ENCODE results near the gene PLCB1. TPM values are rescaled to one million over a fixed set of nuclear protein-coding genes. Genes with fewer than 3 reads are reported as not detected.

Gene PLCB1
- total RNA-seq, 1 donor, result 46.5 TPM

- DNase-seq (ENCODE audit: low read depth), result no peak
- no peak for TF ChIP-seq CTCF (IDR thresholded peaks at IDR 0.05; ENCODE audit: insufficient read depth, low read length)
- H3K4me3 ChIP-seq (ENCODE audit: low read depth, low read length), result no peak overlapping the region
These were observed 390.1 kb downstream of the PLCB1 start for GRCh38 chr20:8522168-8522567.

GRCh38 chr20:8523684-8524083 is 391.6 kb downstream of the PLCB1 start:
- no peak for TF ChIP-seq CTCF (IDR thresholded peaks at IDR 0.05; ENCODE audit: insufficient read depth, low read length)
- no peak for DNase-seq (ENCODE audit: low read depth)
- H3K4me3 ChIP-seq (ENCODE audit: low read depth, low read length), result no peak overlapping the region

- H3K4me3 ChIP-seq (ENCODE audit: low read depth, low read length), result no peak overlapping the region
- no peak for DNase-seq (ENCODE audit: low read depth)
- no peak for TF ChIP-seq CTCF (IDR thresholded peaks at IDR 0.05; ENCODE audit: insufficient read depth, low read length)
These were observed 392.3 kb downstream of the PLCB1 start for GRCh38 chr20:8524101-8525016.

- no peak overlapping the region for H3K4me3 ChIP-seq (ENCODE audit: low read depth, low read length)
- no peak for DNase-seq (ENCODE audit: low read depth)
- TF ChIP-seq CTCF (IDR thresholded peaks at IDR 0.05; ENCODE audit: insufficient read depth, low read length), result no peak
These were observed 392.9 kb downstream of the PLCB1 start for GRCh38 chr20:8525017-8525343.

GRCh38 chr20:8526610-8527009 is 394.5 kb downstream of the PLCB1 start:
- no peak for TF ChIP-seq CTCF (IDR thresholded peaks at IDR 0.05; ENCODE audit: insufficient read depth, low read length)
- DNase-seq (ENCODE audit: low read depth), result no peak
- H3K4me3 ChIP-seq (ENCODE audit: low read depth, low read length), result no peak overlapping the region

GRCh38 chr20:8527998-8528723 is 396.1 kb downstream of the PLCB1 start:
- DNase-seq (ENCODE audit: low read depth), result peak; percentile 91
- H3K4me3 ChIP-seq (ENCODE audit: low read depth, low read length), result no peak overlapping the region
- TF ChIP-seq CTCF (IDR thresholded peaks at IDR 0.05; ENCODE audit: insufficient read depth, low read length), result no peak
